Measurements from ENCODE around the gene KRT37.

KRT37 gene

GRCh38 chr17:41424111-41424635 lies at the start of gene KRT37:
TSS of gene KRT37 (minus strand) at chr17:41424585. CDS start at chr17:41424523, 62 bp downstream.
- no peak for DNase-seq (ENCODE audit: low read depth)
- TF ChIP-seq, protein P1, sequence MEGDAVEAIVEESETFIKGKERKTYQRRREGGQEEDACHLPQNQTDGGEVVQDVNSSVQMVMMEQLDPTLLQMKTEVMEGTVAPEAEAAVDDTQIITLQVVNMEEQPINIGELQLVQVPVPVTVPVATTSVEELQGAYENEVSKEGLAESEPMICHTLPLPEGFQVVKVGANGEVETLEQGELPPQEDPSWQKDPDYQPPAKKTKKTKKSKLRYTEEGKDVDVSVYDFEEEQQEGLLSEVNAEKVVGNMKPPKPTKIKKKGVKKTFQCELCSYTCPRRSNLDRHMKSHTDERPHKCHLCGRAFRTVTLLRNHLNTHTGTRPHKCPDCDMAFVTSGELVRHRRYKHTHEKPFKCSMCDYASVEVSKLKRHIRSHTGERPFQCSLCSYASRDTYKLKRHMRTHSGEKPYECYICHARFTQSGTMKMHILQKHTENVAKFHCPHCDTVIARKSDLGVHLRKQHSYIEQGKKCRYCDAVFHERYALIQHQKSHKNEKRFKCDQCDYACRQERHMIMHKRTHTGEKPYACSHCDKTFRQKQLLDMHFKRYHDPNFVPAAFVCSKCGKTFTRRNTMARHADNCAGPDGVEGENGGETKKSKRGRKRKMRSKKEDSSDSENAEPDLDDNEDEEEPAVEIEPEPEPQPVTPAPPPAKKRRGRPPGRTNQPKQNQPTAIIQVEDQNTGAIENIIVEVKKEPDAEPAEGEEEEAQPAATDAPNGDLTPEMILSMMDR (IDR thresholded peaks at IDR 0.05; ENCODE audit: control insufficient read depth, insufficient read depth, low read depth, low read length, missing control alignments), result no peak

GRCh38 chr17:41468346-41468745 lies 44.0 kb upstream of the KRT37 start:
- DNase-seq (ENCODE audit: low read depth), result no peak
- TF ChIP-seq, protein P1 (IDR thresholded peaks at IDR 0.05; ENCODE audit: control insufficient read depth, insufficient read depth, low read depth, low read length, missing control alignments), result no peak

More at GRCh38 chr17:41424111-41424635, at the start of gene KRT37:
- H3K4me3 ChIP-seq (ENCODE audit: control insufficient read depth, low read depth, low read length), result no peak within 1 kb of the TSS

GRCh38 chr17:41467561-41467960 lies 43.2 kb upstream of the KRT37 start:
- TF ChIP-seq, protein P1 (IDR thresholded peaks at IDR 0.05; ENCODE audit: control insufficient read depth, insufficient read depth, low read depth, low read length, missing control alignments), result no peak
- no peak for DNase-seq (ENCODE audit: low read depth)

More at GRCh38 chr17:41468346-41468745, 44.0 kb upstream of the KRT37 start:
- no peak overlapping the region for H3K4me3 ChIP-seq (ENCODE audit: control insufficient read depth, low read depth, low read length)

GRCh38 chr17:41466988-41467387 lies 42.6 kb upstream of the KRT37 start, which contains the start of gene KRT32:
TSS of gene KRT32 (minus strand) at chr17:41467386. CDS start at chr17:41467325, 61 bp downstream.
- no peak within 1 kb of the TSS for H3K4me3 ChIP-seq (ENCODE audit: control insufficient read depth, low read depth, low read length)
- TF ChIP-seq, protein P1 (IDR thresholded peaks at IDR 0.05; ENCODE audit: control insufficient read depth, insufficient read depth, low read depth, low read length, missing control alignments), result no peak
- no peak for DNase-seq (ENCODE audit: low read depth)

More at GRCh38 chr17:41467561-41467960, 43.2 kb upstream of the KRT37 start:
- H3K4me3 ChIP-seq (ENCODE audit: control insufficient read depth, low read depth, low read length), result no peak overlapping the region

DNA sequence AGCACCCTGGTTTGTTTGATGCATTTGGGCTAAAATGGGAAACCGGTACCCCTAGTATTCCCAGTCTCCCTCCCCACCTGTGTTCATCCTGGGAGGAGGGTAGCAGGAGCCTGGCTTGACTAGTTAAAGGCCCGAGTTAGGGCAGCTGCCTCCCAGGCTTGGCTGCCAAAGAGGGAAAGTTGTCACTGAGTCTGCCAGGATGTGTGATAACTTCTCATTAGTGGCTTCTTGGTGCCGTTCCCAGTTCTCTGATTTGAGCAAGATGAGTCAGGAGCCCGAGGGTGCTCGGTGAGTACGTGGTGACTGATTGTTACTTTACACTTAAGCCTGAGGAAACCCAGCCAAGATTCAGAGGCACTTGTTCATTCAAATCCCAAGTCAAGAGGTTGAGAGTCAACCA lies 40.3 kb upstream of the KRT37 start:
- TF ChIP-seq, protein P1 (IDR thresholded peaks at IDR 0.05; ENCODE audit: control insufficient read depth, insufficient read depth, low read depth, low read length, missing control alignments), result no peak
- no peak overlapping the region for H3K4me3 ChIP-seq (ENCODE audit: control insufficient read depth, low read depth, low read length)
- peak; percentile 89 for DNase-seq (ENCODE audit: low read depth)

- DNase-seq (ENCODE audit: low read depth), result no peak
- TF ChIP-seq, protein P1 (IDR thresholded peaks at IDR 0.05; ENCODE audit: control insufficient read depth, insufficient read depth, low read depth, low read length, missing control alignments), result no peak
- no peak overlapping the region for H3K4me3 ChIP-seq (ENCODE audit: control insufficient read depth, low read depth, low read length)
Observed at GRCh38 chr17:41464173-41464572, 39.8 kb upstream of the KRT37 start.

Measured in AG09309 (cell line).